ENCODE measurements around the gene CACNA2D4. TPM values are rescaled to one million over a fixed set of nuclear protein-coding genes. Genes with fewer than 3 reads are reported as not detected.

The CACNA2D4 gene
- total RNA-seq, 4 donors from 2014 or later, result 0.84 to 3.8 (median 3.4) TPM

DNA sequence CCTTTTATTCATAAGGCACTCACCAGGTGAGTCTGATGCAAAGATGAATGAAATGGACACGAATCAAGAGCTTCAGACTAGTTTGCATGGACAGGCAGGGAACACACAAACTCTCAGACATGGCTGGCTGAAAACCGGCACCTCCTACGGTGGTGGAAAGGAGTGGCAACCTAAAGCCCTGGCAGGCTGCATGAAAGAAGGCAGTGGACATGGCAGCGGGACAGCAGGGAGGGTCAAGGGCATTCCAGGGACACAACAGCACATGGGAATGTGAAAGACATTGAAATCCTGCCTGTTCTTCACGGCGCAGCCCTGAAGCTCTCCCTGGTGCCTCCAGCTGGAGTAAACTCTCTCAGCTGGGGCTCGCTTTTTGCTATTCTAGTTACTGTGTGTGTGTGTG, 114.7 kb downstream of the CACNA2D4 start:
- H3K4me3 ChIP-seq, result no peak overlapping the region
- H3K4me1 ChIP-seq, result peaks cover 0 to 17% (median 10%) of the 10 kb centered on the region in 4 donors
- no peaks in the 10 kb centered on the region for H3K27me3 ChIP-seq
- no peak for TF ChIP-seq POLR2AphosphoS5 (IDR thresholded peaks at IDR 0.05)
- no peak for DNase-seq (ENCODE audit: extremely low spot score)
- 85% methylated on average over 7 of the region's 7 CpGs for WGBS
- H3K9me3 ChIP-seq, result no peaks in the 10 kb centered on the region
- intact Hi-C loops (cut with DNase I), result no loop called here
- H3K36me3 ChIP-seq, result no peaks in the 10 kb centered on the region
- no peak overlapping the region for H3K27ac ChIP-seq (replicated peaks in 1 of 4)

GRCh38 chr12:1801303-1801975, 117.0 kb downstream of the CACNA2D4 start:
- intact Hi-C loops (cut with DNase I), result no loop called here
- H3K9me3 ChIP-seq, result no peaks in the 10 kb centered on the region
- WGBS, result 66% methylated on average over 12 of the region's 16 CpGs
- DNase-seq (ENCODE audit: extremely low spot score), result no peak
- H3K36me3 ChIP-seq, result no peaks in the 10 kb centered on the region
- no peak overlapping the region for H3K4me3 ChIP-seq
- no peaks in the 10 kb centered on the region for H3K27me3 ChIP-seq
- H3K4me1 ChIP-seq, result peaks cover 15 to 32% (median 23%) of the 10 kb centered on the region in 4 donors
- no peak overlapping the region for H3K27ac ChIP-seq (replicated peaks in 1 of 4)
- TF ChIP-seq, protein P1, sequence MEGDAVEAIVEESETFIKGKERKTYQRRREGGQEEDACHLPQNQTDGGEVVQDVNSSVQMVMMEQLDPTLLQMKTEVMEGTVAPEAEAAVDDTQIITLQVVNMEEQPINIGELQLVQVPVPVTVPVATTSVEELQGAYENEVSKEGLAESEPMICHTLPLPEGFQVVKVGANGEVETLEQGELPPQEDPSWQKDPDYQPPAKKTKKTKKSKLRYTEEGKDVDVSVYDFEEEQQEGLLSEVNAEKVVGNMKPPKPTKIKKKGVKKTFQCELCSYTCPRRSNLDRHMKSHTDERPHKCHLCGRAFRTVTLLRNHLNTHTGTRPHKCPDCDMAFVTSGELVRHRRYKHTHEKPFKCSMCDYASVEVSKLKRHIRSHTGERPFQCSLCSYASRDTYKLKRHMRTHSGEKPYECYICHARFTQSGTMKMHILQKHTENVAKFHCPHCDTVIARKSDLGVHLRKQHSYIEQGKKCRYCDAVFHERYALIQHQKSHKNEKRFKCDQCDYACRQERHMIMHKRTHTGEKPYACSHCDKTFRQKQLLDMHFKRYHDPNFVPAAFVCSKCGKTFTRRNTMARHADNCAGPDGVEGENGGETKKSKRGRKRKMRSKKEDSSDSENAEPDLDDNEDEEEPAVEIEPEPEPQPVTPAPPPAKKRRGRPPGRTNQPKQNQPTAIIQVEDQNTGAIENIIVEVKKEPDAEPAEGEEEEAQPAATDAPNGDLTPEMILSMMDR (IDR thresholded peaks at IDR 0.05), result no peak
- TF ChIP-seq POLR2A (IDR thresholded peaks at IDR 0.05; ENCODE audit: low read depth), result no peak

DNA sequence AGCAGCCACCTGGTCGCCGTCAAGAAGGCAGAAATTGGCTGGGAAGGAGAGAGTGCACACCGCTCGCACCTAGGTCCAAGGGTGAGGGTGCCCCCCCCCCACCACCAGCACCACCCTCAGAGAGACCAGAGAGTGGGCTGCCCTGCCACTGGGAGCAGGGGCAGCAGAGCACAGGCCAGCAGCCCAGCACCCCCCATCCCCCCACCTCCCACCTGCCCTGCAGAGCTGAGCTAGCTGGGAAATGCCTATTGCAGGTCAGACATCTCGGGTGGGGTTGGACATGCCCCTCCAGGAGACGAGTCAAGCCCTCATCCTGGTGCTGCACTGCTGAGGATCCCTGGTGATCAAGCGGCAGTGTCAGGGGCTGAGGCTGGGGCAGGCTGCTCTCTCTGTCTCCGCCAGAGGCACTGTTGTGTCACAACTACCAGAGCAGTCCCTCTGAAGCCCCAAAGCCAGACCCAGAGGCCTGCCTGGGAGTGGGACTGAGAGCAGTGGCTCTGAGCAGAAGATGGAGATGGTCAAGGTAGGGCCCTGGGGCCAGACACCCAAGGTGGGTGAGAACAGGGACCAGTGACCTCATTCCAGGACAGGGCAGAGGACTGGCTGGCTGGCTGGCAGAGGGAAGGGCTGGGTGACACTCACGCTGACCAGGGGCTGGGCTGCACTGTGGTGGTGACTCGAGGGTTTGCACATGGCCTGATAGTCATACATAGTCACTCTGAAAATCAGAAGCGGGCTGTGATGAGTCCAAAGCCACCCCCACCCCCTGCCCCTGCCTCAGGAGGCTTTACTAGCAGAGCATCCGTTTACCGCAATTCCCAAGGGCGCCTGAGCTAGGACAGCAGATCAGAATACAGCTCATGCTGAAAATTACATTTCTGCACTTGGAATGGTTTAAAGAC, 117.8 kb downstream of the CACNA2D4 start:
- intact Hi-C loops (cut with DNase I), result no loop called here
- no peaks in the 10 kb centered on the region for H3K36me3 ChIP-seq
- no peak overlapping the region for H3K27ac ChIP-seq (replicated peaks in 1 of 4)
- H3K4me1 ChIP-seq, result peaks cover 23 to 38% (median 28%) of the 10 kb centered on the region in 4 donors
- no peak overlapping the region for H3K4me3 ChIP-seq
- no peak for TF ChIP-seq POLR2A (IDR thresholded peaks at IDR 0.05; ENCODE audit: low read depth)
- TF ChIP-seq EP300 (IDR thresholded peaks at IDR 0.05), result no peak
- TF ChIP-seq, protein P1 (IDR thresholded peaks at IDR 0.05), result peak in 1 of 3 experiments; percentile 74
- TF ChIP-seq POLR2AphosphoS5 (IDR thresholded peaks at IDR 0.05), result no peak
- no peaks in the 10 kb centered on the region for H3K9me3 ChIP-seq
- H3K27me3 ChIP-seq, result no peaks in the 10 kb centered on the region
- DNase-seq (ENCODE audit: extremely low spot score), result no peak
- 86% methylated on average over 14 of the region's 14 CpGs for WGBS

DNA sequence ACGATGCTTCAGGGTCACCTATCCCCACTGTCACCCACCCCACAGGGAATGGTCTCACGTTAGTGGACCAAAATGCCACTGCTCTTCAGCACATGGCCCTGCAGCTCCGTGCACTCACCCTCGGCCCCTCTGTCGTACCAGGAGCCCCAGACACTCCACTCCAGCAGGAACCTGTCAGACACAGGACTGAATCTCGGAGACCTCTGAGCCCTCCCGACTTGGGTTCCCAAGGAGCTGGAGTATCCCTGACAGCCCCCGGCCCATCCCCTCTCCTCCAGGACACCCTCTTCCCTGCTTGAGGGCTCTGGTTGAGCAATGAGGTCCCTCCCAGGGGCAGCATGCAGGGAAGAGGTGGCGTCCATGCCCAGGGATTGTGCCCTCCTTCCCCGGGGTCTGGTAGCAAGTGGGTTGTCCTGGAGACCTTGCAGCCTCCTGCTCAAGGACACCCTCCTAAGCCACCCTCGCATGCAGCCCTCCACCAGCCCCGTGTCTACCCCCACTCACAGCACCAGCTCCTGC, 118.5 kb downstream of the CACNA2D4 start:
- no peaks in the 10 kb centered on the region for H3K9me3 ChIP-seq
- H3K4me3 ChIP-seq, result no peak overlapping the region
- H3K4me1 ChIP-seq, result peaks cover 26 to 44% (median 33%) of the 10 kb centered on the region in 4 donors
- intact Hi-C loops (cut with DNase I), result loop anchor here (5.0 kb wide), 1 partner anchor 782 kb away; no protein-coding TSS in a partner anchor
- no peaks in the 10 kb centered on the region for H3K36me3 ChIP-seq
- no peaks in the 10 kb centered on the region for H3K27me3 ChIP-seq
- DNase-seq (ENCODE audit: extremely low spot score), result no peak
- no peak overlapping the region for H3K27ac ChIP-seq (replicated peaks in 1 of 4)
- 92% methylated on average over 7 of the region's 12 CpGs for WGBS
- no peak for TF ChIP-seq POLR2AphosphoS5 (IDR thresholded peaks at IDR 0.05)
- TF ChIP-seq, protein P1 (IDR thresholded peaks at IDR 0.05), result no peak
- TF ChIP-seq POLR2A (IDR thresholded peaks at IDR 0.05; ENCODE audit: low read depth), result no peak
- no peak for TF ChIP-seq EP300 (IDR thresholded peaks at IDR 0.05)

Data from esophagus muscularis mucosa (tissue), 4 donors.